SU-DHL-6 (cell line): ENCODE measurements around the gene GNAS.

Experiments used
- CTCF ChIP-seq: fragments of 200-600 bp; sonication (generic); IDR thresholded peaks from one replicate; pipeline ENCODE4 v1.5.1; 2017; ENCODE audit warnings: antibody characterized with exemption, mild to moderate bottlenecking, low read length, moderate library complexity; ENCODE audit not compliant: insufficient read depth, poor library complexity, severe bottlenecking
- EZH2phosphoT487 ChIP-seq: fragments of 200-600 bp; sonication (generic), shearing (Covaris generic); conservative IDR thresholded peaks from 2 replicates; pipeline ENCODE4 v1.6.1; 2018; ENCODE audit warnings: mild to moderate bottlenecking, antibody characterized with exemption, low read length, moderate library complexity, mixed read lengths

GRCh38 chr20:58825450-58825849, 27.1 kb upstream of the GNAS start:
- TF ChIP-seq CTCF (no peak), EZH2phosphoT487 (no peak)
